BE2C (cell line): ENCODE results near the gene SPATA13.

ENCODE experiments used
- DNase-seq: peaks from one replicate; pipeline ENCODE4 v3.0.0-alpha.2; 2020
- H3K27me3 ChIP-seq: fragments of 250-450 bp; sonication (Bioruptor Pico); 2 replicates; pipeline ENCODE4 v1.5.1; 2020; ENCODE audit warnings: mild to moderate bottlenecking
- H3K36me3 ChIP-seq: fragments of 250-450 bp; sonication (Bioruptor Pico); 2 replicates; pipeline ENCODE4 v1.5.1; 2020; ENCODE audit warnings: mild to moderate bottlenecking
- H3K4me1 ChIP-seq: fragments of 250-450 bp; sonication (Bioruptor Pico); 2 replicates; pipeline ENCODE4 v1.5.1; 2020
- H3K4me3 ChIP-seq: 2 replicates; pipeline ENCODE4 v1.5.1; 2011; ENCODE audit warnings: low read depth, low read length
- H3K9me3 ChIP-seq: fragments of 250-450 bp; sonication (Bioruptor Pico); 2 replicates; pipeline ENCODE4 v1.5.1; 2020
- CTCF ChIP-seq: IDR thresholded peaks from 2 replicates; pipeline ENCODE4 v1.5.1; 2012; ENCODE audit warnings: mild to moderate bottlenecking, low read depth, low read length

SPATA13 gene

GRCh38 chr13:24220086-24220703 lies 59.7 kb downstream of the SPATA13 start:
- H3K4me1 ChIP-seq, result no peaks in the 10 kb centered on the region
- DNase-seq, result peak; percentile 56
- no peaks in the 10 kb centered on the region for H3K27me3 ChIP-seq
- peak; percentile 78 for TF ChIP-seq CTCF
- no peaks in the 10 kb centered on the region for H3K36me3 ChIP-seq
- no peaks in the 10 kb centered on the region for H3K9me3 ChIP-seq
- no peak overlapping the region for H3K4me3 ChIP-seq

GRCh38 chr13:24221007-24221406 lies 60.5 kb downstream of the SPATA13 start:
- H3K4me3 ChIP-seq, result no peak overlapping the region
- no peak for DNase-seq
- no peaks in the 10 kb centered on the region for H3K9me3 ChIP-seq
- no peaks in the 10 kb centered on the region for H3K27me3 ChIP-seq
- H3K36me3 ChIP-seq, result no peaks in the 10 kb centered on the region
- no peaks in the 10 kb centered on the region for H3K4me1 ChIP-seq
- no peak for TF ChIP-seq CTCF

GRCh38 chr13:24222756-24223155 lies 62.2 kb downstream of the SPATA13 start:
- Histone ChIP-seq H3K4me1 (no peaks in the 10 kb centered on the region), H3K27me3 (no peaks in the 10 kb centered on the region), H3K4me3 (no peak overlapping the region), H3K9me3 (no peaks in the 10 kb centered on the region), H3K36me3 (no peaks in the 10 kb centered on the region)
- TF ChIP-seq CTCF, result no peak
- DNase-seq, result no peak

- no peaks in the 10 kb centered on the region for H3K9me3 ChIP-seq
- TF ChIP-seq CTCF, result no peak
- no peaks in the 10 kb centered on the region for H3K27me3 ChIP-seq
- no peaks in the 10 kb centered on the region for H3K4me1 ChIP-seq
- no peak overlapping the region for H3K4me3 ChIP-seq
- DNase-seq, result no peak
- H3K36me3 ChIP-seq, result no peaks in the 10 kb centered on the region
Measured at GRCh38 chr13:24223341-24224231, 63.1 kb downstream of the SPATA13 start.

- DNase-seq, result no peak
- TF ChIP-seq CTCF, result no peak
- Histone ChIP-seq H3K4me1 (no peaks in the 10 kb centered on the region), H3K27me3 (no peaks in the 10 kb centered on the region), H3K9me3 (no peaks in the 10 kb centered on the region), H3K4me3 (no peak overlapping the region), H3K36me3 (no peaks in the 10 kb centered on the region)
Measured at GRCh38 chr13:24224232-24224680, 63.7 kb downstream of the SPATA13 start.

- Histone ChIP-seq H3K27me3 (no peaks in the 10 kb centered on the region), H3K4me1 (no peaks in the 10 kb centered on the region), H3K36me3 (no peaks in the 10 kb centered on the region), H3K9me3 (no peaks in the 10 kb centered on the region), H3K4me3 (no peak overlapping the region)
- TF ChIP-seq CTCF, result no peak
- DNase-seq, result no peak
Measured at GRCh38 chr13:24225062-24225461, 64.5 kb downstream of the SPATA13 start.
